SK-N-SH (cell line): ENCODE data around the gene IFNL1. TPM values are rescaled to one million over a fixed set of nuclear protein-coding genes. Genes with fewer than 3 reads are reported as not detected.

Experiments used
- polyA plus RNA-seq, 3 experiments: library from polyadenylated mRNA; depleted of rRNA; stranded (reverse); fragments of >200 nt; gene quantifications; 2 replicates each; pipeline ENCODE4 v1.2.3, GENCODE V29; 2012
- small RNA-seq, 7 experiments: library from RNA; depleted of rRNA; stranded (forward); fragments of <200 nt; gene quantifications; one replicate each; pipeline ENCODE3, GENCODE V24; 2012
- TF ChIP-seq, protein P1 (sequence below): IDR thresholded peaks from 2 replicates; pipeline ENCODE4; 2012
- TF ChIP-seq, protein P2 (sequence below): fragments of 150-350 bp; IDR thresholded peaks from 2 replicates; pipeline ENCODE4 v1.6.1; 2017; ENCODE audit warnings: antibody characterized with exemption, low read length, low read depth, borderline replicate concordance

IFNL1 gene
- polyA plus RNA-seq, 1 of the 3 experiments (the other 2 are of a cell fraction) = not detected

DNA sequence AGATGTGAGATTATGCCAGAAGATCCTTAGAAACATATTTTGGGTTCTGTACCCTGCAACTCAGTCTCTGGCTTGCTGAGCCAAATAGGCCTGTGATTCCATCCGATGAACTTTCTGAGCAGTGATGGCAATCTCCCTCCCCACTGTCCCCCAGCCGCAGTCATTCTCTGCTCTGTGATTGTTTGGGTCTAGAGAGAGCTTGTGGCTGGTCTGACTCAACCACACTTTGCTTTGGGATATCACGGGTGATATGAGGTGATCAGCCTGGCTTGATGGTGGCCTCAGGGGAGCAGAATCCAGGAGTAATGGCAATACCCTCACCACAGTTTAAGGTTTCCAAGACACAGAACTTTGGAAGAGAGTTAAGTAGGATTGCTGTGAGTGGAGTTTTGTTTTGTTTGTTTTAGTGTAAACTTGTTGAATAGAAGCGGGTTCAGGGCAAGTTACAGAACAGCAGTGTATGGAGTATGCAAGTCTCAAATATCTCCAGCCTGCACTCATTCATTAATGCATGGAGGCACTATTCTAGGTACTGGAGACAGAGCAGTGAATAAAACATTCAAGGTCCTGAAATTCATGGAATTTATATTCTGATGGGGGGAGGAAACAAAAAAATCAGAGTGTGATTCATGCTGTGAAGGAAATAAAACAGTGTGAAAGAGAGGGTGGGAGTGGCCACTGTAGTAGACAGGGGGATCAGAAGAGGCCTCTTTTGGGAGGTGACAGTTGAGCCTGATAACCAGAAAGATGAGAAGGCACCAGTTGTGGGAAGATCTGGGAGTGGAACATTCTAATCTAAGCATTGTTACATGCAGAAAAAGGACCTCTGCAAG, 51.3 kb downstream of the IFNL1 start (continued):
- TF ChIP-seq, protein P1, sequence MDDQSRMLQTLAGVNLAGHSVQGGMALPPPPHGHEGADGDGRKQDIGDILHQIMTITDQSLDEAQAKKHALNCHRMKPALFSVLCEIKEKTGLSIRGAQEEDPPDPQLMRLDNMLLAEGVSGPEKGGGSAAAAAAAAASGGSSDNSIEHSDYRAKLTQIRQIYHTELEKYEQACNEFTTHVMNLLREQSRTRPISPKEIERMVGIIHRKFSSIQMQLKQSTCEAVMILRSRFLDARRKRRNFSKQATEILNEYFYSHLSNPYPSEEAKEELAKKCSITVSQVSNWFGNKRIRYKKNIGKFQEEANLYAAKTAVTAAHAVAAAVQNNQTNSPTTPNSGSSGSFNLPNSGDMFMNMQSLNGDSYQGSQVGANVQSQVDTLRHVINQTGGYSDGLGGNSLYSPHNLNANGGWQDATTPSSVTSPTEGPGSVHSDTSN = no peak
- TF ChIP-seq, protein P2, sequence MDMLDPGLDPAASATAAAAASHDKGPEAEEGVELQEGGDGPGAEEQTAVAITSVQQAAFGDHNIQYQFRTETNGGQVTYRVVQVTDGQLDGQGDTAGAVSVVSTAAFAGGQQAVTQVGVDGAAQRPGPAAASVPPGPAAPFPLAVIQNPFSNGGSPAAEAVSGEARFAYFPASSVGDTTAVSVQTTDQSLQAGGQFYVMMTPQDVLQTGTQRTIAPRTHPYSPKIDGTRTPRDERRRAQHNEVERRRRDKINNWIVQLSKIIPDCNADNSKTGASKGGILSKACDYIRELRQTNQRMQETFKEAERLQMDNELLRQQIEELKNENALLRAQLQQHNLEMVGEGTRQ = no peak

Small RNA genes lying within 50 kb of the gene (small RNA-seq; reads per million reads assigned to genes)
- 0 to 0.43 (median 0) reads per million in 7 experiments for gene AC011445.2

Other genes with a start within 250 kb of the IFNL1 start
- gene ACP7, start 212.0 kb upstream of the IFNL1 start, polyA plus RNA-seq (2012; rRNA removed) = 0.24 and 0.36 TPM in 2 replicates
- gene PAK4, start 170.6 kb upstream of the IFNL1 start, polyA plus RNA-seq (2012; rRNA removed) = 24.7 and 36.4 TPM in 2 replicates
- 0.05 TPM in 1 of 2 replicates, not detected in the other for gene NCCRP1, start 99.4 kb upstream of the IFNL1 start, polyA plus RNA-seq (2012; rRNA removed)
- gene SYCN, start 92.1 kb upstream of the IFNL1 start, polyA plus RNA-seq (2012; rRNA removed) = not detected in 2 replicates
- gene IFNL3, start 51.4 kb upstream of the IFNL1 start, polyA plus RNA-seq (2012; rRNA removed) = not detected in 2 replicates
- gene IFNL4, start 47.6 kb upstream of the IFNL1 start, polyA plus RNA-seq (2012; rRNA removed) = not detected in 2 replicates
- not detected in 2 replicates for gene IFNL2, start 28.0 kb upstream of the IFNL1 start, polyA plus RNA-seq (2012; rRNA removed)
- gene LRFN1, start 24.5 kb downstream of the IFNL1 start, polyA plus RNA-seq (2012; rRNA removed) = 0.80 and 2.7 TPM in 2 replicates
- gene GMFG, start 39.6 kb downstream of the IFNL1 start, polyA plus RNA-seq (2012; rRNA removed) = 0.21 TPM in 1 of 2 replicates, not detected in the other
- gene SAMD4B, start 46.0 kb downstream of the IFNL1 start, polyA plus RNA-seq (2012; rRNA removed) = 62.2 and 83.0 TPM in 2 replicates
- 57.6 and 65.3 TPM in 2 replicates for gene PAF1, start 94.7 kb downstream of the IFNL1 start, polyA plus RNA-seq (2012; rRNA removed)
- 32.0 and 33.1 TPM in 2 replicates for gene MED29, start 95.0 kb downstream of the IFNL1 start, polyA plus RNA-seq (2012; rRNA removed)
- 19.7 and 49.3 TPM in 2 replicates for gene ZFP36, start 110.4 kb downstream of the IFNL1 start, polyA plus RNA-seq (2012; rRNA removed)
- gene PLEKHG2, start 116.3 kb downstream of the IFNL1 start, polyA plus RNA-seq (2012; rRNA removed) = 13.6 and 13.8 TPM in 2 replicates
- gene RPS16, start 139.5 kb downstream of the IFNL1 start, polyA plus RNA-seq (2012; rRNA removed) = 5,038 and 7,541 TPM in 2 replicates
- gene SUPT5H, start 149.2 kb downstream of the IFNL1 start, polyA plus RNA-seq (2012; rRNA removed) = 115 and 137 TPM in 2 replicates
- gene TIMM50, start 184.4 kb downstream of the IFNL1 start, polyA plus RNA-seq (2012; rRNA removed) = 83.8 and 98.1 TPM in 2 replicates
- gene DLL3, start 202.5 kb downstream of the IFNL1 start, polyA plus RNA-seq (2012; rRNA removed) = 4.7 and 4.8 TPM in 2 replicates
- gene SELENOV, start 218.7 kb downstream of the IFNL1 start, polyA plus RNA-seq (2012; rRNA removed) = 0.08 and 0.11 TPM in 2 replicates
- gene EID2B, start 236.4 kb downstream of the IFNL1 start, polyA plus RNA-seq (2012; rRNA removed) = 5.4 and 6.5 TPM in 2 replicates
- gene EID2, start 243.8 kb downstream of the IFNL1 start, polyA plus RNA-seq (2012; rRNA removed) = 13.9 and 14.1 TPM in 2 replicates